Neuron (in vitro differentiated cells): ENCODE measurements around the gene PCNX2.

Source experiments
- H2AFZ ChIP-seq: one replicate; pipeline ENCODE4 v1.6.1; 2013; ENCODE audit warnings: low read depth, mild to moderate bottlenecking, inconsistent platforms, low read length, moderate library complexity
- H3K27me3 ChIP-seq: one replicate; pipeline ENCODE4 v1.6.1; 2013; ENCODE audit warnings: low read length; ENCODE audit not compliant: insufficient read depth
- H3K36me3 ChIP-seq: one replicate; pipeline ENCODE4 v1.6.1; 2013; ENCODE audit warnings: low read length; ENCODE audit not compliant: insufficient read depth
- H3K4me1 ChIP-seq: one replicate; pipeline ENCODE4 v1.6.1; 2013; ENCODE audit warnings: low read length; ENCODE audit not compliant: insufficient read depth
- H3K4me3 ChIP-seq: 2 replicates; pipeline ENCODE4 v1.5.1; 2013; ENCODE audit warnings: mild to moderate bottlenecking, low read length, moderate library complexity
- H3K9me3 ChIP-seq: one replicate; pipeline ENCODE4 v1.6.1; 2013; ENCODE audit warnings: low read length

Gene PCNX2

DNA sequence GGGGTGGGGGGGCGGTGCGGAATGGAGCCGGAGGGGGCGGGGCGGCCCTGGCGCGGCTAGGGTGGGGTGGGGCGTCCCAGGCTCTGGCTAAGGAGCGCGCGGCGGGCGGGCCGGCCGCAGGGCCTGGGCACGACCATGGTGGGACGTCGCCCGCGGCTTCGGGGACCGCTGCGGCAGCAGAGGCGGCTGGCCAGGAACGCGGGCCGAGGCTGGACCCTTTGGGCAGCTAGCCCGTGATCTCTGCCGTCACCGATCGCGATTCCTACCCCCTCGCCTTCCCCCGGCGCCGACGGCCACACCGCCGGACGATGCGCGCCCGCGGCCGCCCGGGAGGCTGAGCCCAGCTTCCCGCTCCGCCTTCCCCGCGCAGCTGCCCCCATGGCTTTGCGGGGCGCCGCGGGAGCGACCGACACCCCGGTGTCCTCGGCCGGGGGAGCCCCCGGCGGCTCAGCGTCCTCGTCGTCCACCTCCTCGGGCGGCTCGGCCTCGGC is 32.2 kb upstream of the PCNX2 start, which contains the start of gene MAP3K21:
Gene MAP3K21, plus strand, starts transcription at position 74 of the 491 bp plus-strand sequence. Its CDS starts 305 bp downstream, at position 379.
- no peaks in the 10 kb centered on the region for H3K36me3 ChIP-seq
- H3K27me3 ChIP-seq, result peaks cover 52% of the 10 kb centered on the region
- peak within 1 kb of the TSS; percentile 31 for H3K4me3 ChIP-seq
- H3K9me3 ChIP-seq, result no peaks in the 10 kb centered on the region
- peaks cover 12% of the 10 kb centered on the region for H3K4me1 ChIP-seq
- H2AFZ ChIP-seq, result peak within 1 kb of the TSS; percentile 82

DNA sequence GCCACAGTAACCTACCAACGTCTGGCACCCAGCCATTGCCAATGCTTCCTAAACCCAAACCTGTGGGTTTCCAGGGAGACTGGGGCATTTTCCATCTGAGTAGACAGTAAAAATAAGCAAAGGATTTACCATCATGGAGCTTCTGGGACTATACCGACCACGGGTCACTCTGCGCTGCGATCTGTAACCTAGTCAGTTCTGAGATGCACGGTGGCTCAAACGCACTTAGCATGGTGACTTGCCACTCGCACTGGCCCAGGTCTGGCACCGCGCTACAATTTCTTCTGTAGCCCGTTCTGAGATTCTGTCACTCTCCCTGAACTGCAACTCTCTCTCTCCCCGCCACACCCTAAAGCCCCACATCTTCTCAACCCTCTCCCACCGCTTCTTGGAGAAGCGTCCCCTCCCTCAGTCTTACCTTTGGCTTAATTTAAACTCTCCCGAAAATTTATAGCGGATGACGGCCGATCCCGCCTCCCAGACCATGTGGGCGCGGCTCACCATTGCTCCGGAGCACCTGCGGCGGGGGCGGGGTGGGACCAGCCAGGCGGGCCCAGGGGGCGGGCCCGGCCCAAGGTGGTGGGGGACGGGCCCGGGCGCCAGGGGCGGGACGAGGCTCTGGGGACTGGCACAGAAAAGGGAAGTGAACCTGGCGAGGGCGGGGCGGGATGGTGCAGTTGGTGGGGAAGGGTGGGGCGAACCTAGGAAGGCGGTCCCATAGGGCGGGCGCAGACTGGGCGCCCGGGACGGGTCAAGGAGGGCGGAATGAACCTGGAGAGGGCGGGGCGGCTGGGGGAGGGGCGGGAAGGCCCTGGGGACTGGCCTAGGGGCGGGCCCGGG is 31.5 kb upstream of the PCNX2 start:
- H2AFZ ChIP-seq, result no peak overlapping the region
- no peaks in the 10 kb centered on the region for H3K9me3 ChIP-seq
- H3K4me1 ChIP-seq, result peaks cover 12% of the 10 kb centered on the region
- no peaks in the 10 kb centered on the region for H3K36me3 ChIP-seq
- peaks cover 51% of the 10 kb centered on the region for H3K27me3 ChIP-seq
- no peak overlapping the region for H3K4me3 ChIP-seq

DNA sequence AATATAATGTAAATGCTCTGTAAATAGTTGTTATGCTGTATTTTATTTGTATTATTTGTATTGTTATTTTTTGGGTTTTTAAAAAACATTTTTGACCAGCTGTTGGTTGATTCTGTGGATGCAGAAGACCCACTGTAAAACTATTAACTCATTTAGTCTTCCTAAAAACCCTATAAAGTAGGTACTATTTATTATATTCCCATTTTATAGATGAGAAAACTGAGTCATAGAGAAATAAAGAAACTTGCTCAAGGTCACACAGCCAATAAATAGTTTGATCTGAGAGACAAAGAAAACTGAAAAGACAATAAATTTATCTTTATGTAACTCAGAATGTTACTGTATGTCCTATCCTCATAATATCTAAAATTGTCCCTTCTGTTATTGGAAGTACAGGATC is 30.8 kb upstream of the PCNX2 start:
- H3K4me3 ChIP-seq, result no peak overlapping the region
- H2AFZ ChIP-seq, result no peak overlapping the region
- no peaks in the 10 kb centered on the region for H3K9me3 ChIP-seq
- H3K36me3 ChIP-seq, result no peaks in the 10 kb centered on the region
- H3K27me3 ChIP-seq, result peaks cover 52% of the 10 kb centered on the region
- peaks cover 12% of the 10 kb centered on the region for H3K4me1 ChIP-seq

- Histone ChIP-seq H3K9me3 (no peaks in the 10 kb centered on the region), H3K4me1 (peaks cover 10% of the 10 kb centered on the region), H3K27me3 (peaks cover 35% of the 10 kb centered on the region), H3K4me3 (no peak overlapping the region), H3K36me3 (no peaks in the 10 kb centered on the region), H2AFZ (no peak overlapping the region)
Observed at GRCh38 chr1:233323718-233324117, 28.2 kb upstream of the PCNX2 start.

- H3K36me3 ChIP-seq, result no peaks in the 10 kb centered on the region
- H3K9me3 ChIP-seq, result no peaks in the 10 kb centered on the region
- no peaks in the 10 kb centered on the region for H3K4me1 ChIP-seq
- H2AFZ ChIP-seq, result no peak overlapping the region
- H3K4me3 ChIP-seq, result no peak overlapping the region
- H3K27me3 ChIP-seq, result peaks cover 18% of the 10 kb centered on the region
Observed at GRCh38 chr1:233320023-233320422, 24.5 kb upstream of the PCNX2 start.

DNA sequence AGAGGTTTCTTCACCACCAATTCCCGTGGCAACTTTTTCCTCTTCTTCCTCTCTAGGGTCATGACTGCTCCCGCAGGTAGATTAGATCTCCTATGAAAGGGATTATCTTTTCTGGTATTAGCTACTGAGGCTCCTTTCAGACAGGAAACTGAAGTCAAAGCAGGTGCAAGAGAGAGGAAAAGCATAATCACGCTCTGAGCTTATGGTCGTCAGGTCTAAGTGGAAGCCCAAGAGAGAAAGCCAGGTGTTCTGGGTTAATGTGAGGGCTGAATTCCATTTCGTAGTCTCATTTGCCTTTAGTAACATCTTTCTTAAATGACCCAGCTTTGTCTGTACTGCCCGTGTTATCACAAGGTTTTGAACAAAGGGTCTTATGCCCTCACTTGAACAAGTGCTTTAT is 23.7 kb upstream of the PCNX2 start:
- Histone ChIP-seq H3K27me3 (peaks cover 17% of the 10 kb centered on the region), H3K4me3 (no peak overlapping the region), H3K4me1 (no peaks in the 10 kb centered on the region)

DNA sequence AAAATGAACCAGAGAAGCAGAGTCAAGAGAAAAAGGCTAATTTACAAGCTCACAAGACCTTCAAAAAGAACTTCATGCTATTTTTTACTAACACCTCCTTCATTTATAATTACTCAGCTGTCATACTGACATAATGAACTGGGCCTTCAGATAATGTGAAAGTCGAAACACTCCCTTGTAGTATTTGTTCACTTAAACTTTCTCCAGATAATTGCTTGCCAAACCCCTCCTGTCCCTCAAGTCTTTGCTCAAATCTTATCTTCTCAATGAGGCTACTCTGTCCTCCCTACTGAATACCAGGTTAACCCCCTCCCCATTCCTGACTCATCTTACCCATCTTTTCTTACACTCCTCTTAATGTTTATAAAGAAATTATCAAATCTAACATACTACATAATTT is 20.9 kb upstream of the PCNX2 start:
- H3K27me3 ChIP-seq, result peaks cover 10% of the 10 kb centered on the region
- no peaks in the 10 kb centered on the region for H3K9me3 ChIP-seq
- no peak overlapping the region for H2AFZ ChIP-seq
- no peaks in the 10 kb centered on the region for H3K36me3 ChIP-seq
- no peaks in the 10 kb centered on the region for H3K4me1 ChIP-seq
- no peak overlapping the region for H3K4me3 ChIP-seq

More for the DNA sequence above, 23.7 kb upstream of the PCNX2 start:
- H2AFZ ChIP-seq, result no peak overlapping the region
- H3K9me3 ChIP-seq, result no peaks in the 10 kb centered on the region
- H3K36me3 ChIP-seq, result no peaks in the 10 kb centered on the region

- no peak overlapping the region for H2AFZ ChIP-seq
- H3K36me3 ChIP-seq, result no peaks in the 10 kb centered on the region
- no peaks in the 10 kb centered on the region for H3K4me1 ChIP-seq
- no peak overlapping the region for H3K4me3 ChIP-seq
- peaks cover 14% of the 10 kb centered on the region for H3K27me3 ChIP-seq
- no peaks in the 10 kb centered on the region for H3K9me3 ChIP-seq
Observed at GRCh38 chr1:233315718-233316301, 20.3 kb upstream of the PCNX2 start.

- Histone ChIP-seq H3K36me3 (no peaks in the 10 kb centered on the region), H3K4me1 (no peaks in the 10 kb centered on the region), H3K9me3 (no peaks in the 10 kb centered on the region), H2AFZ (no peak overlapping the region), H3K27me3 (peaks cover 16% of the 10 kb centered on the region), H3K4me3 (no peak overlapping the region)
Observed at GRCh38 chr1:233313434-233314155, 18.1 kb upstream of the PCNX2 start.

DNA sequence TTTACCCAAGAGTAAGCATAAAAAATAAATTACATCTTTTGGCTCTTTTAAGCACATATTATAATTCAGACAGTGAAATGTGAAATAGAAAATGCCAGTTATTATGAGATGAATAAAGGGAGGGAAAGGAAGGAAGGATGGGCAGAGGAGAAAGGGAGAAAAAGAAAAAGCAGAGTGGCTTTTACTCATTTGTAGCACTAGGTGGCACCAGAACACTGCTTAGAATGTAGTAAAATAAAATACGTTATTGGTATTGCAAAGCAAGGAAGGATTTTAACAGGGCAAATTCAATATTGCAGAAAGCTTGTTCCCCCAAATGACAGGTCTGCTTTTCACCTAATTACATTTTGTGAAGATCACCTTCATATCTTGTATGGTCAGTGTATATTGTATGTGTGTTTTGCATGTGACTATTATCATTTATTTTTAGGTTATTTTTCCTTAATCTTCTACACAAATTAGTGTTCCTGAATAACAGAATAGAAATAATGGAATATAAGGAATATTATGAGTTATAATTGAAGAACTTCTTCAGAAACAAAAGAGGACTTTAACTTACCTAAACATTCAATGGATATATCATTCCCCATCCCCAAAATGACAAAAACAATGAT is 9.1 kb upstream of the PCNX2 start:
- H2AFZ ChIP-seq, result no peak overlapping the region
- no peaks in the 10 kb centered on the region for H3K9me3 ChIP-seq
- H3K4me3 ChIP-seq, result no peak overlapping the region
- no peaks in the 10 kb centered on the region for H3K4me1 ChIP-seq
- H3K36me3 ChIP-seq, result no peaks in the 10 kb centered on the region
- no peaks in the 10 kb centered on the region for H3K27me3 ChIP-seq

GRCh38 chr1:233300326-233300725 is 4.8 kb upstream of the PCNX2 start:
- H3K27me3 ChIP-seq, result peaks cover 3% of the 10 kb centered on the region
- no peak overlapping the region for H3K4me3 ChIP-seq

GRCh38 chr1:233299450-233299849 is 3.9 kb upstream of the PCNX2 start:
- H2AFZ ChIP-seq, result no peak overlapping the region
- no peak overlapping the region for H3K4me3 ChIP-seq

More at GRCh38 chr1:233300326-233300725, 4.8 kb upstream of the PCNX2 start:
- Histone ChIP-seq H3K4me1 (peaks cover 3% of the 10 kb centered on the region), H2AFZ (no peak overlapping the region), H3K36me3 (no peaks in the 10 kb centered on the region), H3K9me3 (no peaks in the 10 kb centered on the region)

DNA sequence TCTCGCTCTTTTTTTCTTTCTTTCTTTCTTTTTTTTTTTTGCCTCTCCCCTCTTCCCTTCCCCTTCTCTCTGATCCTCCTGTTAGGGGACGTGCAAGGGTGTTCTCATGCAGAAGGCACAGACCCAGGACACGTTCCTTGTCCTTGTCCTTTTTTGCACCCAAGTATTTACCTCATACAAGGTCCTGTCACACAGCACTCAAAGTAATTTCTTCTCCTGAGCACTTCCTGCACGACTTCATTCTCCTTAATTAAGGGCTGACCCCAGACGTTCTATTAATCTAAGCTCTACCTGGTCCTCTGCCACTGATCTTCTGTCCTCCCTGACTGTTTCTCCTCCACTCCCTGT is 424 bp upstream of the PCNX2 start:
- peaks cover 8% of the 10 kb centered on the region for H3K4me1 ChIP-seq
- H2AFZ ChIP-seq, result peak overlapping the region; percentile 100
- H3K27me3 ChIP-seq, result peaks cover 3% of the 10 kb centered on the region
- H3K9me3 ChIP-seq, result no peaks in the 10 kb centered on the region
- H3K36me3 ChIP-seq, result no peaks in the 10 kb centered on the region
- H3K4me3 ChIP-seq, result peak overlapping the region; percentile 75

More at GRCh38 chr1:233299450-233299849, 3.9 kb upstream of the PCNX2 start:
- H3K27me3 ChIP-seq, result peaks cover 3% of the 10 kb centered on the region
- H3K4me1 ChIP-seq, result peaks cover 8% of the 10 kb centered on the region
- H3K36me3 ChIP-seq, result no peaks in the 10 kb centered on the region
- H3K9me3 ChIP-seq, result no peaks in the 10 kb centered on the region
